DMS 273 (cell line): Measurements from ENCODE around the gene S1PR2.
"Not testable (repeated sequence)": the region's sequence is repeated elsewhere in the genome, so short reads cannot be mapped to it uniquely, and the experiment has no call there.

Source experiments
- DNase-seq: peaks from one replicate; lab custom pipeline; 2025; ENCODE audit not compliant: unreplicated experiment; lab: John Stamatoyannopoulos, UW

S1PR2 gene

GRCh38 chr19:10255358-10255757 lies 24.2 kb upstream of the S1PR2 start:
- no peak for DNase-seq

GRCh38 chr19:10254244-10254643 lies 23.1 kb upstream of the S1PR2 start:
- no peak for DNase-seq

- DNase-seq, result no peak
Observed at GRCh38 chr19:10252707-10253106, 21.6 kb upstream of the S1PR2 start.

GRCh38 chr19:10251792-10252694 lies 20.9 kb upstream of the S1PR2 start, which contains the start of gene MRPL4:
MRPL4 (plus strand) TSS chr19:10252214; CDS start chr19:10252254, 40 bp downstream.
- peak; percentile 99 for DNase-seq

GRCh38 chr19:10246511-10246910 lies 15.4 kb upstream of the S1PR2 start:
- DNase-seq, result no peak

- no peak for DNase-seq
Observed at GRCh38 chr19:10245189-10245939, 14.2 kb upstream of the S1PR2 start.

- DNase-seq, result no peak
Observed at GRCh38 chr19:10243606-10244005, 12.5 kb upstream of the S1PR2 start.

GRCh38 chr19:10241826-10242449 lies 10.8 kb upstream of the S1PR2 start:
- DNase-seq, result not testable (repeated sequence)

- DNase-seq, result peak; percentile 42
Observed at GRCh38 chr19:10238172-10238783, 7.1 kb upstream of the S1PR2 start.

- no peak for DNase-seq
Observed at GRCh38 chr19:10237702-10238101, 6.6 kb upstream of the S1PR2 start.

- not testable (repeated sequence) for DNase-seq
Observed at GRCh38 chr19:10235409-10235808, 4.3 kb upstream of the S1PR2 start.

GRCh38 chr19:10235003-10235402 lies 3.9 kb upstream of the S1PR2 start:
- no peak for DNase-seq

GRCh38 chr19:10233946-10234345 lies 2.8 kb upstream of the S1PR2 start:
- DNase-seq, result no peak

GRCh38 chr19:10231612-10232228 lies 589 bp upstream of the S1PR2 start:
- no peak for DNase-seq

GRCh38 chr19:10230173-10230860 lies 814 bp downstream of the S1PR2 start:
- peak; percentile 57 for DNase-seq

- DNase-seq, result peak; percentile 69
Observed at GRCh38 chr19:10228920-10229319, 2.2 kb downstream of the S1PR2 start.

GRCh38 chr19:10228393-10228792 lies 2.7 kb downstream of the S1PR2 start:
- DNase-seq, result no peak

- no peak for DNase-seq
Observed at GRCh38 chr19:10227026-10227971, 3.8 kb downstream of the S1PR2 start.
